T-helper 2 cell (primary cell): ENCODE measurements around the gene ZDHHC8.

ENCODE experiments used
- DNase-seq, 5 experiments: peaks; one replicate each; pipeline versions ENCODE4 v3.0.0 to v3.0.0-alpha.2; 2012 to 2022

Gene ZDHHC8

DNA sequence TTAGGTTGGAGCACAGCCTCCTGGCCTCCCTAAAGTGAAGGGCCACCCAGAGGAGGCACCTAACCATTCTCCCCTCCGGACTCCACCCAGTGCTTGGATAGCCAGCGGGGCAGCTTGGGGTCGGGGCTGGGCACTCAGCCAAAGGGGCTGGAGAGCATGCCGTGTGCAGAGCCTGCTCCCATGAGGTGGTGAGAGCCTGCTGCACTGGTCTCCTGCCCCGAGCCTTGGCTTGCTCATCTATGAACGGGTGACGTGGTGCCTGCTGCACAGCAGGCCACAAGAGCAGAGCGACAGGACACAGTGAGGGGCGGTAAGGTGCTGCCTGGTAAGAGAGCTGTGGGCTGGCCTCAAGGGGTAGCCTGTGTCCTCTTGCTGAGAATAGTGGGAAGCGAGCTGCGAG is 33.3 kb downstream of the ZDHHC8 start:
- DNase-seq = no peak

DNA sequence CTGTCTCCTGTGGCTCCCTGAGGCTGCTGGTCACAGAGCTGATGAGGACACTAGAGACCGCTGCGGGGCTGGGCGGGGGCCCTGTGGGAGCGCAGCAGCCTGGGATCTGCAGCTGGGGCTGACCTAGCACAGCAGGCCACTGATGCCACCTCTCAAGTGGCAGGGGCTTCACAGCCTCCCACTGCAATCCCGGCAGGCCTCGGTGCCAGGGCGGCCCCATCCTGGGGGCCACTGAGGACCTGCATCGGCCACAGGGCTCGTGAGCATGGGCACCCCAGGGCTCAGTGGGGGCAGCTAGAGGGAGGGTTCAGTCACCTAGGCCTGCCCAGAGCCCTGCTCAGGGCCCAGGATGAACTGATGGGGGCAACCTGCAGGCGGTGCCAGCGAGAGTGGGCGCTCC is 33.8 kb downstream of the ZDHHC8 start:
- DNase-seq = no peak

DNA sequence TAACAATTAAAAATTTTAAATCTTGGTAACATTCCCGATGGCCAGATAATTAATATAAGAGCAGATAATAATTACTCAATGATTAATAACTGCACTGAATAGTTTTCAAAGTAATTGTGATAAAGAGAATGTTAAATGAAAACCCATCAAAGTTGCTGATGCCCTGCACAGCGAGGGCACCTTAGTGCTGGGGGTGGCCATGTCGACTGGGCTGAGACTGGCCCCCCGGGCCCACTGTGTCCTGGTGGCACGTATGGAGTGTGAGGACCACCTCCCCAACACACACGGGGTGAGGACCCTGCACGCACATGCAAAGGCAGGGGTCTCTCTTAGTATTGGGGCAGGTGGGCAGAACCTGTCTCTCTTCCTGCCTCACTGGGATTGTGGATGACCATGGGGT is 34.3 kb downstream of the ZDHHC8 start:
- DNase-seq = no peak

DNA sequence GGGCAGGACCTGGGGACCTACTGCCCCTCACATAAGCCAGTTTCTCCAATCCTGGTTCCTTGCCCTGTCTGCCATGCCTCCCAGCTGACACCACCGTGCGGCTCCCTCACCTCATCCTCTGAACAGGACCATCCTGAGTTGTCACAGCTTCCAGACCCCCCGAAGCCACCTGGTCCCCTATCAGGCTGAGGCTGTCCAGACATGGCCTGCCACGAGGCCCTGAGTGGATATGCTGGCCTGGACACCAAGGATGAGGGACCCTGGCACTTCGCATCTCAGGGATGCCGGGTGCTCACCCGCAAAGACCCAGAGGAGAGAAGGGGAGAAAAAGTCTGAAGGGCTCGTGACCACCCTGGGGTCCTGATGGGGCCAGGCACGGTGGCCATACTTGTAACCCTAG is 35.1 kb downstream of the ZDHHC8 start:
- DNase-seq = no peak

DNA sequence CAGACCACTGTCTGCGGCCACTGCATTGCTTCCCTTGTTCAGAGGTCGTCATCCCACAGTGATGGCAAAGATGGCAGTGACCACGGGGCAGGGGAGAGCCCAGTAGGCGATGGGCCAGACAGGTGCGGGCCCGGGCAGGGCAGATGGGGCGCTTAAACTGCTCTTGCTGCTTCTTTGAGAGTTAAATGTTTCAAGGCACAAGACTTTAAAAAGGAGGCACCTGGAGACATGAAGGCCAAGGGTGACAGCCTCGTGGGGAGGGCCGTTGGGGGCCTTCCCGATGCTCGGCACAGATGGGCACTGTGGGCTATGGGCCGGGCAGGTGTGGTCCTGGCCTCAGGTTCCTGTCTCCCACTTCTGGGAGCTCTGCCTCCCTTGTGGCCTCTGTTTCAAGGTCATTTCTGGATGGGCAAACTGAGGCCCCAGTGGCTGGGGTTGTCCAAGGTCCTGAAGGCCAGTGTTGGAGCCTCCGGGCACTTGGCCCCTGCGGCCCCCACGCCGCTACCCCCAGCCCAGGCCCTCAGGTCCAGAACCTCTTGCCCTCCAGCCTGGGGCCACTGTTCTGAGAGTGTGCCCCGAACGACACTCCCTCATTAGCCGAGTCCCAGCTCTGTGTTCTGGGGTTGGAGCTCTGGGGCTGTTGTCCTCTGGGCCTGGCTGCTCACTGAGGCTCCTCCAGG is 36.2 kb downstream of the ZDHHC8 start:
- no peak for DNase-seq

DNA sequence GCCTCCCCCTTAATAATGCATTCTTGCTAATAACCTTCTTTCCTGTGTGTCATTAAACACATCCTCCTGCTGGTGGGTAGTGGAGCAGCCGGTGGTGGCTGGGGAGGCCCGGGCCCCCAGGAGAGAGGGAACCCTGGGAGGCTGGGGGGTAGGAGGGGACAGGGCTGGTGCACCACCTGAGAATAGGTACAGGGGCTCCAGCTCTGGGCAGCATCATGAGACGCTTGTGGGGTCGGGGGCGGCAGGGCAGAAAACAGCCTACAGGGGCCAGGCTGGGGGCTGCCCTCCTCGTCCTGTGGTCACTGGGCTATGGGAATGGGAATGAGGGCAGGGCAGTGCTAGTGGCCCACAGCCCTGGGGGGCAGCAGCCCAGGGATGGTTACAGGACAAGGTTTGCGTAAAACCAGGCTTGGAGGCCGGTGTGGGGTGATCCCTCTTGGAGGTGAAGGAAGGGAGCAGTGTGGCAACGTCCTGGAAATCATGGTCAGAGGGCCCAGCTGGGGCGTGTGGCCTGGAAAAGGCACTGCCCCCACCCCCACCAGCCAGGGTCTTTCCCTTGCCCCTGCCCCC is 37.7 kb downstream of the ZDHHC8 start:
- no peak for DNase-seq

DNA sequence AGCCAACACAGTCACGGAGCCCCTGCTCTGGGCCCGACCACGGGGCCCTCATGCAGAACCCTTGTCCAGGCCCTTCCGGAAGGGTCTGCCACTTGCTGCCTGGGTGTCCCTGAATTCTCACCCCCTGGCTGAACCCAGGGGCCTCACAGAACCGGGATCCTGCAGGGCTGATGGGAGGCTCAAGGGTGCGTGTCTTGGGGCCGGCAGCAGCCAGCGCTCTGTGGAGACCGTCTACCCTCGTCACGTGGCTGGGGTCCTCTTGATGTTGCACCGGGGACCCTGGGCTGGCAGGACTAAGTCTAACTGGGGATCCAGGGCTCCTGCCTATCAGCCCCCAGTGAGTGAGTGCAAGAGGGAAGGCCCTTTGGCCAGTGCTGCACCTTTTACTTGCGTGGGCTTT is 38.6 kb downstream of the ZDHHC8 start:
- DNase-seq = no peak

DNA sequence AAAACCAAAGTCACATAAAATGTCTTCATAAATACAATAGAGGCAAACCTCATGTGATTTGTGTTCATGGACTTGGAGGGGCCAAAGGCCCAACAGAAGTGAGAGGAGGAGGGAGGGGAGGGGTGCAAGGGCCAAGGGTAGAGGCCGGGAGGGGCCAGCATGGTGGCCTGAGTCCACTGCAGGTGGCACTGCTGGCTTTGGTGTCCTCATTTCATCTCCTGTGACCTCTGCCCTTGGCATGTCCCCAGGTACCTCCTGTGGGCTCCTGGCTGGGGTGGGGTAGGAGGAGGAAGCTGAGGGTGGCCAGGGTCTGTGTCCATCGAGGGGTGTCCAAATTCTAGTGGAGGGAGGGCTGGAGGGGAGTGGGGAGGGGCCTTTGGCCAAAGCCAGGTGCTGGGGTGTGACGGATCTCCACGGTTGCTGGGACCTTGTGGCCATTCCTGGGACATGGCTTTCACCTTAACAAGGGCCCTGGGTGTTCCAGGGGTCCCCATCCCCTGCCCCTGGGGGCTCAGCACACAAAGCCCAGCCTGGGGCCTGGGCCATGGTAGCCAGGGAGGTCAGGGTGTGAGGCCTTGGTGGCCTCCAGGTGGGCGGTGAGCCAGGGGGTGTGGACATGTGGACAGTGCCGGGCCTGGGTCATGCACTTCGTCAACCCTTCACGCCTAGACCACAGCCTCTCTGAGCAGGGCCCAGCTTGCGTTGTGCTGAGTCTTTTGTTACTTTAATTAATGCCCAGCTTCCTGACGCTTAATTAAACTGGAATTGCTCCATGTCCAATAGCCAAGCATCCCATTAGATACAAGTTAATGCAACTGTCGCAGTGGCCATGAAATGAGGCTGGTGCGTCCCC is 39.9 kb downstream of the ZDHHC8 start:
- no peak for DNase-seq

DNA sequence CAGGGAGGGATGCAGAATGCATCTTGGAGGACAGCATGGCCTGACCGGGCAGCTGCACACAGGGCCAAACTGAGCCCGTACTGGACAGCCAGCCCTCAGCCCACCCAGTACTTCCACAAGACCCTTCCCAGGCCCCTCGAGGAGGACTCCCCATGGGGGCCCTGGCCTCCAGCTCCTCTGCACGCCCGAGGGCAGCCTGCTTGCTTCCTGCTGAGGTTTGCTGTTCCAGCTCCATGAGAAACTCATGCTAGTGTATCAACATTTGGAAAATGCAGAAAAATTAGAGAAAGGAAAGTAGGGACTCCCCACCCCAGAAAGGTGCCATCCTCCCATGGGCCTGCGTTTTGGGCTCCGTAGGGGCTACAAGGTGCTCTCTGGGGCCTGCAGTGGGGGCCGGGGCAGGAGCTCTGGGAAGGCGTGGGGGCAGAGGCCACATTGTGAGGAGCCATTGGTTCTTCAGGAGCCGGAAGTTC is 40.6 kb downstream of the ZDHHC8 start:
- DNase-seq = no peak

DNA sequence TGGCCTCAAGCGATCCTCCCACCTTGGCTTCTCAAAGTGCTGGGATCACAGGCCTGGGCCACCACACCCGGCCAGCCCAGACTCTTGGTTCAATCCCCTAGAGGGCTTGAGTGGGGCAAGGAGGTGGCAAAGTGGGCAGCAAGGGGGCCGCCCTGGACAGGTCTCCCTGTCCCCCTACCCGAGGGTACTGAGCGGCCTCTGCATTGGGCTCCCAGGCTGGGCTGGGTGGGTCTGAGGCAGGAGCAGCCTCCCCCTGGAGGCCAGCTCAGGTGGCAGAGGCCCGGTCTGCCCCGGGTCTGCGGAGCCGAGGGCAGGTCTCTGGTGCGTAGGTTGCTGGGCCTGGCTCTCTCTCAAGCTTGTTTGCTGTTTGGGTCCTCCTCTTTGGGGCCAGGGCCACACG is 41.6 kb downstream of the ZDHHC8 start:
- DNase-seq = no peak

DNA sequence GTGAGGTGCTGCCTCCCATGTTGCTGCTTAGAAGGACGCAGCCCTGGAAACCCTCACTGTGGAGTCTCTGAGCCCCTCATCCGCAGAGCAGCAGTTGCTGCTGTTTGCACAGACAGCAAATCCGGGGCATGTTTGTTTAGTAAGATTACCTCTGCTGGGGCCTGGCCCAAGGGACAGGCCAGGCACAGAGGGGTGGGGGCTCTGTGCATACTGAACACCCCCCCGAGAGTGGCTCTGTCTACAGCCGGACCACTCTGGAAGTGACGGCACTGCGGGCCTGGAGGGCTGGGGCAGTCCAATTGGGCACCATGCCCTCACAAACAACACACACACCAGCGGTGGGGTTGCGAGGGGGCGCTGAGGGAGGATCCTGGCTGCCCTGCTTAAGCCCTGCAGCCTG is 42.2 kb downstream of the ZDHHC8 start:
- DNase-seq = no peak

DNA sequence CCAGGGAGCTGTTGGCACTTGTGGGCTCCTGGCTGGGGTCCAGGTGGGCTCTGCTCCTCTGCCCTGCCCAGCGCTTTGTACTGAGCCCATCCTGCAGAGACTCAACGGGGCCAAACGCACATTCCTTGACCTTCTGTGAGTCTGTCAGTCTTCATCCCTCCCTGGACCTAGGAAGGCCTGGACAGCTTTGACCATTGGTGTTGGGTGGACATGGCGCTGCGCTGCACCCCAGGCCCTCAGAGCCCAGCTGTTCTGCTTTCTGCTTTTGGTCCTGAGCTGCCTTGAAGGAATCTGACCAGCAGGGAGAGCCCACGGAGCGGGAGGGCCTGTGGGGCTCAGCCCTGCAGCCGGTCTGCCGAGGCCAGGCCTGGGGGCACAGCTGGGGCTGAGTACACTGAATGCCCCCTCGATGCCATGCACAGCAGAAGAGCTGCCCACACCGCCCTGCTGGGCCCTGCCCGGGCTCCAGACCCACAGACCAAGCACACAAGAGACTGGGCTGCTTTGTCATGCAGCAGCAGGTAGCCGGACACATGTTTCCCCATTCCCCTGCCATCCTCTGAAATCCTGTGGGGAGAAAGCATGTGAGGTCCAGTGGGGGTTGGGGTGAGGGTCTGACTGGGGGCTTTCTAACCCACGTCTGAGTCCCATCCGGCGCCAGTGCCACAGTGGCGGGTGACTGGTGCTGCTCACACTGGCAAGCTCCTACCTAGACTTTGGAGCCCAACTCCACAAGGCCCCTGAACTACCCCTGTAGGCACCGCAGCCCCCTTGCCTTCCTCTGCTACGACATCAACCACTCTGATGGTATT is 43.4 kb downstream of the ZDHHC8 start:
- DNase-seq = no peak

DNA sequence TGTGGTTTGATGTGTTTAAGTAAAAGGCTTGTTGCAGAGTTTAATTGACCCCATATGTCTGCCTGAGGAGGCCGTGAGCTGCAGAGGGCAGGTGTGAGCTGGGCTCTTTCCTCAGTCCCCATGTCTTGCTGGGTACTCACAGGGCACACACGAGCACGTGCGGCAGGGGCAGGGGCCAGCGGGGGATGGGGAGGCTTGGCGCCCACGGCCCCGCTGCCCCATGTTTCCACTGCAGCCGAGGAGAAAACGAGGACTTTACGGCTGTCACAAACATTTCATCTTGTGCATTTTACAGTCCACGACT is 43.9 kb downstream of the ZDHHC8 start:
- no peak for DNase-seq

DNA sequence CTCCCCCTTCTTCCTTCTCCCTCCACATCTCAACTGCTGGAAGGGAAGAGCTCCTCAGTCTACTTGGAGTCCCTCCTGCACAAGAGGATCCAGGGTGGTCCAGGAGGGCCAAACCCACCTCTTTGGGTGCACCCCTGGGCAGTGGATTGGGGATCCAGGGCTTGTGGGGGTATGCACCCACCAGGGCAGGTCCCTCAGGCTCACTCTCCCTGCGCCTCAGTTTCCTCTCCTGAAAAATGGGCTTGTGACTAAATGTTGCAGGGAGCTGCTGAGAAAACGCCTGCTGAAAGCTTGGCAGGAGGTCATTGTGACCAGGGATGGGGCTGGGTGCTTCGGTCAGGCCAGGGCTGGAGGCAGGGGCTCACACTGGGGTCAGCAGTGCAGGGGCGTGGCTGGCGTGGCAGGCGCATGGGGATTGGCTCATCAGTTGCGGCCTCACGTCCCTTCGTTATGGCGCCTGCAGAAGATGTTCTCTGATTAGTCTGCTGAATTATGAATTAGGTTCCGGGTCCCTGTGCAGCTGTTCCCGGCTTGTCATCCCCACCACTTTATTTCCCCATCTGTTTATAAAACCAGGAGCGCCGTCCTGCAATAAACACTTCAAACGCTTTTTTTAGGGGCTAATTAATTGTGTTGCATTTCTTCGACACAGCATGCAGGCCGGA is 44.9 kb downstream of the ZDHHC8 start:
- no peak for DNase-seq

DNA sequence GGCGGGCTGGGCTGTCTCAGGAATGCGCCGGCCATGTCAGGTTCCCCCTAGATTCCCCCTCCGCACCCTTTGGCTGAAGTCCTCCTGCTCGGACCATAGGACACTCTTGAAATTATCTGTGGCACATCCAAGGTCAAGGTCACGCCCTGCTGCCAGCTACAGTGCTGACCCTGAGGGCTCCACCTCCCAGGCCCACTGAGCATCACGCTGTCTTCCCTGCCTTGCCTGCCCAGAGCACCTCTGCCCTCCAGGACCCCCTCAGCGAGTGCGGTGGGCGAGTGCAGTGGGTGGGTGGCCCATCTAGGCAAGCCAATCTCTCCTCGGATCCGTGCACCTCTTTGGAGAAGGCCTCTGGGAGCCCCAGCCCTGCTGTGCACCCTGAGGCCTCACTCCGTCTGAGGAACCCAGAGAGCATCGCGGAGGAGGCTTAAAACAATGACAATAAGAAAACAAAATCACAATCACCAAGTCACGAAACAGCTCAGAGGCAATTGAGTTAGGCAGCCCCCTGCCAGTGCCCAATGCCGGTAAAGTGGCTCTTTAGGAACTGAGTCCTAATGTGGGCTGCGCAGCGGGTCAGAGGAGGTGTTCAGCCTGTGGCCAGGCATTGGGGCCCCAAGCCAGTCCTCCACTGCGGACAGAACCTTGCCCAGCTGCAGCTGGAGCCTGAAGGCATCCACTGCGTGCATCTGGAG is 45.8 kb downstream of the ZDHHC8 start:
- no peak for DNase-seq

DNA sequence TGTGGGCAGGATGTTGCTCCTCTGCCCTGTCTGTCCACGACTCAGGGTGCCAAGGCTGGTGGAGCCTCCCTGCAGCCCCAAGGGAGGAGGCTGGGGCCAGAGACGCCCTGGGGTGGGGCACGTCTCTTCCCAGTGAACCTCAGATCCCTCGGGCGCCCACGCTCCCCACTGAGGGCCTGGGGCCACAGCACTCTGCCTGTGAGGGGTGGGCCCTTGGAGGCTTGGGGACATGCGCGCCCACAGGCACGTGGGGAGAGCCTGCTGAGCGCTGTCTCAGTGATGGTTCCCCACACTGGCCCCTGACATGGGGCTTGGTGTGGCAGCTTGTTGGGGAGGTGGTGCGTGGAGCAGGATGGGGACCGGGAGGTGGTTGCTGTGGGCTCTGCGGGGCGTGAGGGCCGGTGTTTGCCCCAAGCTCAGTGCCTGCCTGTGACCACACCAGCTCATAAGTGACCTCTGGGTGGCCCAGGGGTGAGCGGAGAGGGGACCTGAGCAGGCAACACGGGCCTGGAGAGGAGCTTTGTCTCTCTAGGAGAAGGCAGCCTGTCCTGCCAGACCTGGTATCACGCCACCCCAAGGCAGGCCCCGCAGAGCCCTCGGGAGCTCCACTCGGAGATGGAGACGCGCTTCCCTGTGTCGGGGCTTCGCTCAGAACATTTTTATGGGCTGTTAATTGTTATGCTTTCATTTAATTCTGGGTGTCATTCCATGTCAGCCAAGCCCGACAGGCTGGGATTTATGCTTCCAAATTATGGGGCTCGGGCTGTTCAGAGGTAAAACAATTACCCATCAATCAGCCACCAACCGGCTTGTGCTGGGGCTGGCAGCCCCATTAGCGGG is 46.7 kb downstream of the ZDHHC8 start:
- DNase-seq = no peak

DNA sequence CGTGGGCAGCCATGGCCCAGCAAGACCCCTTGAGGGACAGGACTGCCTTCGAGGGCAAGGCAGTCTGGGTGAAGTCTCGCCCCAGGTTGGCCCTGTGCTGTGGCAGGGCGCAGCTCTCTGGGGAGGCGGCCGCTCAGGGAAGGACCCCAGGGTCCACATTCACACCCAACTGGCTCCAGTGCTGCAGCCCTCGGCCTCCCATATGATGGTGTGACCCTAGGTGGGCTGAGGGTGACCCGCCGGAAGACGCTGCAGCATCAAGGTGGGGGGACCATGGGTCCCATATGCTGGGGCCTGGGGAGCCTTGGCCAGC is 47.3 kb downstream of the ZDHHC8 start:
- DNase-seq = no peak

DNA sequence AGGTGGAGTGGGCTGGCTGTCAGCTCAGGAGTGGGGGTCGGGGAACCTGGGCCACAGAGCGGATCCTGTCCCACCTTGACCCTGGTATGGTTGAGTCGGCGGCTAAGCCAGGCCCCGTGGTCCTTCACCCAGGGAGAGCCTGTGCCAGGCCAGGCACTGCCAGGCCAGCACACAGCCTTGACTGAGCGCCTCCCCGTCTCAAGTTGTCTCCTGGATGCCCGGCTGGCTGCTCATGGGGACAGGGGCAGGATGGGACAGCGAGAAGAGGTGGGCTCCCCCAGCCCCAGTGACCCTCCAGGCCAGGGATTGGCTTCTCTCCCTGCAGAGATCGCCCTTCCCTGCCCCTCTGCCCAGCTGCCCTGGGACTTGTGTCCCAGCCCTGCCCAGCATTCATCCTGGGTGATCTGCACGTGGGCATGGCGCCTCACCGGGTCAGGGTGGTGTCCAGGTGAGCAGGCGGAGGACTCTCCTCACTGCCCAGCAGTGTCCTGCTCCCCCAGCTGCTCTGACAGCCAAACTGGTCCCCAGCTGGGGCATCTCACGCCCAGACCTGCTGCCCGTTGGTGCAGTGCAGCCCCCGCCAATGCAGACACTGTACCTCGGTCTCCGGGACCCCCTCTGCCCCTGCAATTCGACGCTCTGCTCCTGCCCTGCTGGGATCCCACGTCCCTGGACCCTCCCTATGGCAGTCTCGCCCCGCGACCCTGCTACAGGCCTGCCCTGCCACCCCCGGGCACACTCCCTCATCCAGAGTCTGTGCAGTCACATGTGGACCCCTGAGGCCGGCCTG is 48.0 kb downstream of the ZDHHC8 start:
- DNase-seq = no peak

DNA sequence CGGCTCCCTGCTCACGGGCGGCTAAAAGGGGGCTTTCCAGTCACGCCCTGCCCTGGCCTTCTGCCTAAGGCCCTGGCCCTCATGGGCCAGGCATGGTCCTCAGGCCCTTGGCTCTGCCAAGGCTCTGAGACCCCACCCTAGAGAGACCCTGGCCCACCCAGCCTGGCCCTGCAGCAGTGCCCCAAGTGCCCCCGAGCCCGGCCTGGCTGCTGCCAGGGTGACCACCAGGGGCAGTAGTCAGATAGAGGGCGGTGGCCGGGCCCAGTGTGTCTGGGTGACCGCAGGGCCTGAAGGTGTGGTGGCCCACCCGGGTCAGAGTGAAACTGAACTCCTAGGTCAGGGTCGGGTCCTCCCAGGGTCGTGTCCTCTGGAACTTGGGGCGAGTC is 48.6 kb downstream of the ZDHHC8 start:
- no peak for DNase-seq

DNA sequence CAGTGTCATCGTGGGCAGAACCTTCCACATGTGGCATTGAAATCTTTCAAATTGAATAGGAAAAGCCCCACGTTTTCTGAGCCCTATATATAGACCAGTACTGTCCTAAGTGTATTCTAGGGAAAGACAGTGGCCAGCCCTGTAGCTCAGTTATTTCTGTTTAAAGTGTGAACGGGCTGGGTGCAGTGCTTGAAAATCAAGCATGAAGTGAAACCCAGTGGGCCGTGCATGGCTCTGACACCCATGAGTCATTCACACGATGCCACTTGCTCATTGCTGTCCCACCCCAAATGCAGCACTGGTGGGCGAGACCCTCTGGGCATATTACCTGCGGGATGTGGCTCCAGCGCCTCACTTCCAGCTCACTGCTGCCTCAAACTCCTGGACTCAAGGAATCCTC is 49.0 kb downstream of the ZDHHC8 start:
- no peak for DNase-seq
